ENCODE data around the gene SNX2.

Gene SNX2

DNA sequence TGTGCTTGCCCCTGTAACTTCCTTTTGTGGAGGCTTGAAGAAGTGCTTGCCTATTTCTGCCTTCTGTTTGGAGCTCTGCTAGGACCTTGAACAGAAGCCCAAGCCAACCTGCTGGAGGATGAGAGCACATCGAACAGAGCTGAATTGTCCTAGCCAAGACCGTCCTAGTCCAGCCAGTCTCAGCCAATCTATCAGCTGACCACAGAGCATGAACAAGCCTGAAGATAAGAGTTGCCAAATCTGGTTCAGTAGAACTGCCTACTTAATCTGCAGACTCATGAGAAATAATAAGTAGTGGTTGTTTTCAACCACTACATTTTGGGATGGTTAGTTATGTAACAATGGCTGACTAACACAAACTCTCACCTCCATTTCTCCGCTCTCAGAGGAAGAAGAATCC is 4.4 kb upstream of the SNX2 start:
- in situ Hi-C loops (cut with MboI; ENCODE audit: low pct_unique_long_range_greater_than_20kb, low sequenced_read_pairs, unreplicated experiment) = no loop called here
- TF ChIP-seq, protein P1, sequence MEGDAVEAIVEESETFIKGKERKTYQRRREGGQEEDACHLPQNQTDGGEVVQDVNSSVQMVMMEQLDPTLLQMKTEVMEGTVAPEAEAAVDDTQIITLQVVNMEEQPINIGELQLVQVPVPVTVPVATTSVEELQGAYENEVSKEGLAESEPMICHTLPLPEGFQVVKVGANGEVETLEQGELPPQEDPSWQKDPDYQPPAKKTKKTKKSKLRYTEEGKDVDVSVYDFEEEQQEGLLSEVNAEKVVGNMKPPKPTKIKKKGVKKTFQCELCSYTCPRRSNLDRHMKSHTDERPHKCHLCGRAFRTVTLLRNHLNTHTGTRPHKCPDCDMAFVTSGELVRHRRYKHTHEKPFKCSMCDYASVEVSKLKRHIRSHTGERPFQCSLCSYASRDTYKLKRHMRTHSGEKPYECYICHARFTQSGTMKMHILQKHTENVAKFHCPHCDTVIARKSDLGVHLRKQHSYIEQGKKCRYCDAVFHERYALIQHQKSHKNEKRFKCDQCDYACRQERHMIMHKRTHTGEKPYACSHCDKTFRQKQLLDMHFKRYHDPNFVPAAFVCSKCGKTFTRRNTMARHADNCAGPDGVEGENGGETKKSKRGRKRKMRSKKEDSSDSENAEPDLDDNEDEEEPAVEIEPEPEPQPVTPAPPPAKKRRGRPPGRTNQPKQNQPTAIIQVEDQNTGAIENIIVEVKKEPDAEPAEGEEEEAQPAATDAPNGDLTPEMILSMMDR (IDR thresholded peaks at IDR 0.05; ENCODE audit: extremely low read depth, insufficient read depth, missing control alignments) = no peak
- no peak for DNase-seq (ENCODE audit: low spot score)

DNA sequence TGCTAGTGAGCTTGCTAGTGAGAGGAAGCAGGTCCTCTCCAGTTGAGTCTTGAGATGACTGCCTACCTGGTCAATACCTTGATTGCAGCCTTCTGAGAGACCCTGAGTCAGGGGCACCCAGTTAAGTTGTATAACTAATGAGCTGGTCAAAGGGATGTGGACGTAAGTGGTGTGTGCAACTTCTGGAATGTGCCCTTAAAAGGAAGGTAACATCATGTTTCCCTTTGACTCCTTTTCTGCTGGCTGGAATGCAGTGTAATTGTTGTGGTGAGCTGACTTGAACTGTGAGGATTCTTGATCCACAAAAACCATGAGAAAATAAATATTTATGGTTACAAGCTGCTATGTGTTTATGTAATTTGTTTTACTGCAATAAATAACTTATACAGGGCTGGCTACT is 2.4 kb upstream of the SNX2 start:
- no peak for DNase-seq (ENCODE audit: low spot score)
- TF ChIP-seq, protein P1 (IDR thresholded peaks at IDR 0.05; ENCODE audit: extremely low read depth, insufficient read depth, missing control alignments) = no peak
- in situ Hi-C loops (cut with MboI; ENCODE audit: low pct_unique_long_range_greater_than_20kb, low sequenced_read_pairs, unreplicated experiment) = no loop called here

DNA sequence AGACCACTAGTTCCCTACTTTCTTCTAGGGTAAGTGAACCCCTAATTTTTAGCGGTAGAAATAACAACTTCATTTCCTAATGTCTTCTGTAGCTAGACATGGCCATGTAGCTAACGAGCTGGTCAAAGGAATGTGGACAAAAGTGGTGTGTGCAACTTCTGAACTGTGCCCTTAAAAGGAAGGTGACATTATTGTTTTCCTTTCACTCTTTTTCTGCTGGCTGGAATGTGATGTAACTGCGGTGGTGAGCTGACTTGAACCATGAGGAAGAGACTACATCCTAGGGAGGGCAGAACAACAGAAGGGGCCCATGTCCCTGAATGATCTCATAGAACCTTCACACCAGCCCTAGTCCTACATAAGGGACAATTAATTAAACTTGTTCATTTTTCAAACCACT is 1.3 kb upstream of the SNX2 start:
- in situ Hi-C loops (cut with MboI; ENCODE audit: low pct_unique_long_range_greater_than_20kb, low sequenced_read_pairs, unreplicated experiment) = no loop called here
- DNase-seq (ENCODE audit: low spot score) = no peak
- TF ChIP-seq, protein P1 (IDR thresholded peaks at IDR 0.05; ENCODE audit: extremely low read depth, insufficient read depth, missing control alignments) = no peak

DNA sequence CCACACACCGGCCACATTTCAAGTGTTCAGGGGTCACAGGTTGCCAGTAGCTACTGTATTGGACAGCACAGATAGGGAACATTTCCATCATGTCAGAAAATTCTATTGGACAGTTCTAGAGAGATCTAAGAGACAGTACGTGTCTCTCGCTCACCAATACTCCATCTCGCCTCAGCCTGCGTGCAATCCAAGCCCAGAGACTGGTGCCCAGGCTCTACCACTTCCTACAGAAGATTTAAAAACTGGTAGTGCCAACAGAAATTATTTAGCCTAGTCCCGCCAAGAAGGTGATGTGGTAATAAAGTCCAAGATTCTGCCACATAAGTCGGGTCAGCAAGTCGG is 390 bp upstream of the SNX2 start:
- TF ChIP-seq, protein P1 (IDR thresholded peaks at IDR 0.05; ENCODE audit: extremely low read depth, insufficient read depth, missing control alignments) = no peak
- no peak for DNase-seq (ENCODE audit: low spot score)
- in situ Hi-C loops (cut with MboI; ENCODE audit: low pct_unique_long_range_greater_than_20kb, low sequenced_read_pairs, unreplicated experiment) = no loop called here

DNA sequence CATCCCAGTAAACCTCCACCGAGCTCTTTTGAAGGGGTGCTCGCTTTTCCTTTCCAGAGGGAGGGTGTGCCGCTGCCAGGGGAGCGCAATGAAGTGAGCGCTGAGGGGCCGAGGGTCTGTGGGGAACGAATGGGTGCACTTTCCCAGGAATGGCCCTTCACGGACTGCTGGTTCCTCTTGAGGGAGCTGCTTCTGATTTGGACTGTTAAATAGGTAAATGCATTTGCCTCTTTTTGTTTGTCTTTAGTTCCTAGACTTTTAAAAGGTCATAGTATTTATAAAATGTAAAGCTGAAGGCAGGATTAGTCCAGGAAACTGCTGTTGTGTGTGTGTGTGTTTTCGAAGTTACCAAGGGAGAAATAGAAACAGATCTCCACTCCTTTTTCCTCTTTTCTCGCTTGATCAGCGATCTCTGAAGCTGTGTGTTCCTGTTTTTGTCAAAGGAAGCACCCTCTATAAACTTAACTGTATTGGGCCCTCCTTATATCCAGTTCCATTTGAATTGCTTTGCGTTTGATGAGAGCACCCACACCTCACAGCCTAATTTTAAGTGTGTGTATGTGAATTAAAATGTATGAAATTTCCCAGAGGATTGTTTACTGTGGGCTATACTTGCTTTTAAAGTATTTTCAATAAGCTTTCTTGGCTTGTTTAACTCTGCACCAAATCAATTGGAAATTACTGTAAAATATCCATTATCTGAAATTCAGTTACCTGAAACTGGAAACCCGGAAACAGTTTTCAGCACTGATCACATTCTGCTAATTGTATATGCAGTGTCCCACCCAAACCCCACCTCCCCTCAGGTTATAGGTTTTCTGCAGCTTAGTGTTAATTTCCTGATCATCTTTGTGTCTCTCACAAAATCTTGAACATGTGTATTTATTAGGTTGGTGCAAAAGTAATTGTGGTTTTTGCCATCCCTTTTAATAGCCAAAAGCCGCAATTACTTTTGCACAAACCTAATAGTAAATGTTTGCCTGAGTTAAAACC is 966 bp downstream of the SNX2 start:
- in situ Hi-C loops (cut with MboI; ENCODE audit: low pct_unique_long_range_greater_than_20kb, low sequenced_read_pairs, unreplicated experiment) = no loop called here
- DNase-seq (ENCODE audit: low spot score) = no peak
- TF ChIP-seq, protein P1 (IDR thresholded peaks at IDR 0.05; ENCODE audit: extremely low read depth, insufficient read depth, missing control alignments) = no peak

DNA sequence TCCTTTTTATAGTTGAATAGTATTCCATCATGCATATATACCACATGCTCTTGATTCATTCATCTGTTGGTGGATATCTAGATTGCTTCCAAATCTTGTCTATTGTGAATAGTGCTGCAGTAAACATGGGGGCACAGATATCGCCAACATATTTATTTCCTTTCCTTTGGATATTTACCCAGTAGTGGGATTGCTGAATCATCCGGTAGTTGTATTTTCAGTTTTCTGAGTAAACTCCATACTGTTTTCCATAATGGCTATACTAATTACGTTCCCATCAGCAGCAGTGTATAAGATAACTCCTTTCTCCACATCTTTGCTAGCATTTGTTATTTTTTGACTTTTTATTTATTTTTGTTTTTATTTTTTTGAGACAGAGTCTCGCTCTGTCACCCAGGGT is 3.3 kb downstream of the SNX2 start:
- TF ChIP-seq, protein P1 (IDR thresholded peaks at IDR 0.05; ENCODE audit: extremely low read depth, insufficient read depth, missing control alignments) = no peak
- DNase-seq (ENCODE audit: low spot score) = no peak
- in situ Hi-C loops (cut with MboI; ENCODE audit: low pct_unique_long_range_greater_than_20kb, low sequenced_read_pairs, unreplicated experiment) = no loop called here
